ENCODE results near the gene IQGAP1.

The IQGAP1 gene

GRCh38 chr15:90427185-90427584 lies 39.1 kb downstream of the IQGAP1 start:
- no peak overlapping the region for H3K4me3 ChIP-seq (ENCODE audit: low read depth, low read length)
- no peak for TF ChIP-seq CTCF (IDR thresholded peaks at IDR 0.05; ENCODE audit: borderline replicate concordance, insufficient read depth, low read depth, low read length)

- H3K4me3 ChIP-seq (ENCODE audit: low read depth, low read length): no peak overlapping the region
- TF ChIP-seq CTCF (IDR thresholded peaks at IDR 0.05; ENCODE audit: borderline replicate concordance, insufficient read depth, low read depth, low read length): no peak
Measured at GRCh38 chr15:90432253-90432652, 44.2 kb downstream of the IQGAP1 start.

GRCh38 chr15:90435652-90436337 lies 47.8 kb downstream of the IQGAP1 start:
- TF ChIP-seq CTCF (IDR thresholded peaks at IDR 0.05; ENCODE audit: borderline replicate concordance, insufficient read depth, low read depth, low read length): no peak
- H3K4me3 ChIP-seq (ENCODE audit: low read depth, low read length): no peak overlapping the region

GRCh38 chr15:90436952-90437351 lies 48.9 kb downstream of the IQGAP1 start:
- H3K4me3 ChIP-seq (ENCODE audit: low read depth, low read length): no peak overlapping the region
- no peak for TF ChIP-seq CTCF (IDR thresholded peaks at IDR 0.05; ENCODE audit: borderline replicate concordance, insufficient read depth, low read depth, low read length)

- no peak overlapping the region for H3K4me3 ChIP-seq (ENCODE audit: low read depth, low read length)
- TF ChIP-seq CTCF (IDR thresholded peaks at IDR 0.05; ENCODE audit: borderline replicate concordance, insufficient read depth, low read depth, low read length): no peak
Measured at GRCh38 chr15:90437516-90437915, 49.5 kb downstream of the IQGAP1 start.

- H3K4me3 ChIP-seq (ENCODE audit: low read depth, low read length): no peak overlapping the region
- no peak for TF ChIP-seq CTCF (IDR thresholded peaks at IDR 0.05; ENCODE audit: borderline replicate concordance, insufficient read depth, low read depth, low read length)
Measured at GRCh38 chr15:90439946-90440345, 51.9 kb downstream of the IQGAP1 start.

GRCh38 chr15:90441027-90441426 lies 53.0 kb downstream of the IQGAP1 start:
- no peak overlapping the region for H3K4me3 ChIP-seq (ENCODE audit: low read depth, low read length)
- TF ChIP-seq CTCF (IDR thresholded peaks at IDR 0.05; ENCODE audit: borderline replicate concordance, insufficient read depth, low read depth, low read length): no peak

All from GM12875 (cell line).